ENCODE results near the gene AGAP4. TPM values are rescaled to one million over a fixed set of nuclear protein-coding genes. Genes with fewer than 3 reads are reported as not detected.
A peak's percentile ranks its signal among the peaks of the same experiment; 100 is the strongest.
"Not testable (repeated sequence)": the region's sequence is repeated elsewhere in the genome, so short reads cannot be mapped to it uniquely, and the experiment has no call there.

The AGAP4 gene
- total RNA-seq (2014; rRNA removed; shearing (Covaris generic)): 3.0 and 7.8 TPM in 2 replicates

DNA sequence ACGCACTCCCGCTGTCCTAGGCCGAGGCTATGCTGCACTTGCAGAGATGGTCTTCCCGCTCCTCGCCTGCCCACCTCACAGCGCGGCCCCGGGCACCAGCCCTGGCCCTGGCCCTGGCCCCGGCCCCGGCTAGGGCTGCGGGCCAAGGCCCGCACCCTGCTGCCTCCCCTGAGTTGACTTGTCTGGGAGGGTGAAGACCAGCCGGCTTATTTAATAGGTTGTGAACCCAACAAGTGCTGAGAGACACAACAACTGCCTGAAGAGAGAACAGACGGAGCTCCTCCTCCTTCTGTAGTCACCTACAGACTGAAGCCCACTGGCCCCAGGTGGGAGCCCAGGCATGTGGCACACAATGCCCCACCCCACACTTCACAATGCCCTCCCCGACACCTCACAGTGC lies at the start of gene AGAP4:
Gene AGAP4 (minus strand): TSS at position 101 of the 400 bp plus-strand sequence. CDS start 153 bp downstream, outside the sequence.
- DNase-seq (ENCODE audit: low read depth): not testable (repeated sequence)

DNA sequence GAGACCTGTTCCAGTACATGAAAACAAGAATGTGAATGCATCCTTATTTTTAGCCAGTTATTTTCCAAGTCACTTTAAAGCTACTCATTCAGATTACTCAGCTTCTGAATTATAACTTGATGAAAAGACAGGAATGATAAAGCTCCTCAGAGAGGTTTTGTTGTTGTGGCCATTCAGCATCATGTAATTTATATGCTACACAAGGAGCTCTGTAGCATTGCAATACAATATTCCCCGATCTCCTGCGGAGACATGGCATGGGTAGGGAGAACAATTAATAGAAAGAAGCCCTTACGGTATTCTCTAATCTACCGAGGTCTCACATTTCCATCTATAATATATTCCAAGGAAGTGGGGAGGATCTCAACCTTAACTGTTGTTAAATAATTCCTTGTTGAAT lies 43.4 kb upstream of the AGAP4 start:
- DNase-seq (ENCODE audit: low read depth): not testable (repeated sequence)

DNA sequence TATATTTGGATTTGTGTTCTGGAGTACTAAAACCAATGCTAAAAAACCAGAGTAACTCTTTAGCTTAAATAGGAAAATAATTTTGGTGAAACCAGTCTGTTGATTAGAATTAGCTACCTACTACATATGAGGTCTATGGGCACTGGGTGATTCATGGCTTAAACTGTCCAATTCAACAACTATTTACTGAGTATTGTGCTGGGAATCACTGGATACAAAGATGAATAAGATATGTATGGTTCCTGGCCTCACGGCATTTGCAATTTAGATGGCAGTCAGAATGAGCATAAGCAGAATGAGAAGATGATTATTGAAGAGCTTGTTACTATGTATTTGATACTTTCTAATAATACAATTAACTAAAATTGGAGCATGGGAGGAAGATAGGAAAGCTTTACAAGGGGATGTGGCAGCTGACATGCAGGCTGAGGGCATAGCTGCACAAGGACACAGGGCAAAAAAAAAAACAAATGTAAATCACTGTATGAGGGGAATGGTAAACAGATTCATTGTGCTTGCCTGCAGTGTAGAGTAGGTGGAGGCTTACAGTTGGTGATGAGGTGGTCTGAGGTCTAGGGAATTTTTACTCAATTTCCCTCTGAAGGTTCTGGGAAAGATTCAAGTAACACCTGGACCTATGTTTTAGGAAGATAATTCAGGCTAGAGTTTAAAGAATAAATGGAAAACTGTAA lies 42.4 kb upstream of the AGAP4 start:
- DNase-seq (ENCODE audit: low read depth): not testable (repeated sequence)

DNA sequence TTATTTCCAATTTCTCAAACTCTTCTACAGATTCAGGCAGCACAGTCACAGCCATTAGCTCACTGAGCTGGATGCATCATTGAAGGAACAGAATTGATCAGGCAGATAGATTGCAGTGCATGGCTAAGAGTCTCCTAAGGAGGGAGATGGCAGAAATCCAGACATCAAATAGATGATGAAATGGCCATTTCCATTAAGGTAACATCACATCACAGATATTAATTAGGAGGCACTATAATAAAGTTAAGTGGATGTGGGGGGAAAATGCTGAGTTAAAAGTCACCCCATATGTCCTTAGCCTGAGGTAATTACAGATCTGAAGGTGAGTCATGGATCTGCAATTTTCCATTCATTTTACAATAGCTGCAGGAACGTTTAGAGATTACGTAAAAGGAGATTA lies 35.6 kb upstream of the AGAP4 start:
- DNase-seq (ENCODE audit: low read depth): not testable (repeated sequence)

DNA sequence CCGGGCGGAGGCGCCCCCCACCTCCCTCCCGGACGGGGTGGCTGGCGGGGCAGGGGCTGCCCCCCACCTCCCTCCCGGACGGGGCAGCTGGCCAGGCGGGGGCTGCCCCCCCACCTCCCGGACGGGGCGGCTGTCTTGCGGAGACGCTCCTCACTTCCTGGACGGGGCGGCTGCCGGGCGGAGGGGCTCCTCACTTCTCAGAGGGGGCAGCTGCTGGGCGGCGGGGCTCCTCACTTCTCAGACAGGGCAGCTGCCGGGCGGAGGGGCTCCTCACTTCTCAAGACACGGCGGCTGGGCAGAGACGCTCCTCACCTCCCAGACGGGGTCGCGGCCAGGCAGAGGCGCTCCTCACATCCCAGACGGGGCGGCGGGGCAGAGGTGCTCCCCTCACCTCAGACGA lies 18.1 kb upstream of the AGAP4 start:
- not testable (repeated sequence) for DNase-seq (ENCODE audit: low read depth)

DNA sequence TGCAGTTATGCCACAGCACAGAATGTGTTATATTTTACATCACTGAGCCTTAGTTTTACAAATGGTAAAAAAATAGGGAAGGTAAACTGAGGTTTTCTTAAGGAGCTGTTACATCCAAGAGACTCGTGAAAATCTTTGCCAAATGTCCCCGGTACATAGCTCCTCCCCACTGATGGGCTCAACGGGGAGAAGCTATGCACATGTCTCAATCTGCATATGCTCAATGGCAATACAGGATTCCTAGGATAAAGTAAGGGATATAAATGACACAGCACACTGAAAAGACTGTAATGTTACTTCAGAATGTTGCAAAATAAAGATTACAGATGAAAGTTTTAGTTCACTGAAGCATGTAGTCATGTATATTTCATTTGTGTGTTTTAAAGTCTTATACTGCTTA lies 17.0 kb upstream of the AGAP4 start:
- not testable (repeated sequence) for DNase-seq (ENCODE audit: low read depth)

DNA sequence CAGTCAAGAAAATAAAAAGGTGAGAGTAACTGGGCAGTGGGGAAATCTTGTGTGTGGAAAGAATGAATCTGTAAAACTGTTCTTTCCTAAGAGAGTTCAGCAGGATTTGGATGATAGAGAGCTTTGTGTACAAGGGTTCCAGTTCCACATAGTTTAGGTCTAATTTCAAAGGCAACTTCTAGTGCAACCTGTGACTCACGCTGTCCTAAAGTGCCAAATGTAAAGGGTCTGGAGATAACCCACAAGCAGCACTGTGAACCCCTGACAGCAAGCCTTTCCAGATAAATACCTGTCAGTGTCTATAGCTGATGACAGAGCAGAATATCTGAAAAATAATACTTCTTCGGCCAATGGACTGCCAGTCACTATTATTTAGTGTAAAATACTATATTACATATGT lies 16.3 kb upstream of the AGAP4 start:
- not testable (repeated sequence) for DNase-seq (ENCODE audit: low read depth)

DNA sequence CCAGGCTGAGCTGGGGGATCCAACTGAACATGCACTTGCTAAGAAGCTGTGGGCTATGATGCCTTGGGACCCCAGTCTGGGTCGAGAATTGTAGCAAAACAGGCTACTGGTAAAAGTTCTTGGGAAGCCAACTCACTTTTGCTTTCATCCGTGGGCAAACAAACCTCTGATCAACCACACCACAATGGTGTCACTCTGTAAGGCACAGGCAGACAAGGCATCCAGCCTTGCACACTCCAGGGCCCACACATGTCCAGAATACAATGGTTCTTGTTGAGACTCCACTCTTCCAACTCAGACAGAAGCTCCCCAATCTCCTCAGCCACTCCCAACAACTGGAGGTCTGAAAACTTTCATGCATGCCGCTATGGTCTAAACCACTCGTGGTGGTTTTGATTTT lies 10.6 kb upstream of the AGAP4 start:
- DNase-seq (ENCODE audit: low read depth): not testable (repeated sequence)

DNA sequence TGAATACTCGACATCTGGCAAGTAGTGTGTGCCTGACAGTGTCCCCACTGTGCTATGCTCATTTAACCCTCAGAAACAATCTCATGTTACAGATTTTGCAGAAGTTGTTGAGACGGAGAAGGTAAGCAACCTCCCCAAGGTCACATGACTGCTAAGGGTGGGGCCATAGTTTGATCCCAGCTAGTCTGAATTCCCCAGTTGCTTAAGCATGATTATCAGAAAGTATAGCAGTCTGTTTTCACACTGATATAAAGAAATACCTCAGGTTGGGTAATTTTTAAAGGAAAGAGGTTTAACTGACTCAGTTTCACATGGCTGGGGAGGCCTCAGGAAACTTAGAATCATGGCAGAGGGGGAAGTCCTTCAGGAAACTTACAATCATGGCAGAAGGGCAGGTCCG lies 1.2 kb upstream of the AGAP4 start:
- DNase-seq (ENCODE audit: low read depth): not testable (repeated sequence)

DNA sequence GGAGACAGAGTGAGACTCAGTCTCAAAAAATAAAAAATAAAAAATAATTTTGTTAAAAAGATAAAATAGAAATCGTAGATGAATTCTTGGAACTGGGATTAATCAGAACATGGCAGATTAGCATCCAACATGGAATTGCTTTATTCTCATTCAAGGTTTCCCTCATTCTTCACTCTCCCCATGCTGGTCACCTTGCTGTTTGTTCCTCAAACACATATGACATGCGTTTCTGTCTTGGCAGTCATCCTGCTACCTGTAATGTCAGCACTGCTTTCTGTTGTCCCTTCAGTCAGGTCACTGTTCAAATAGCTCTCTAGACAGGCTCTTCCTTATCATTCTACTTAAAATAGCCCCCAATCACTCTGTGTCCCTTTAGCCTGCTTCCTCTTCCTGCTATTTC lies 24.4 kb downstream of the AGAP4 start:
- not testable (repeated sequence) for DNase-seq (ENCODE audit: low read depth)

DNA sequence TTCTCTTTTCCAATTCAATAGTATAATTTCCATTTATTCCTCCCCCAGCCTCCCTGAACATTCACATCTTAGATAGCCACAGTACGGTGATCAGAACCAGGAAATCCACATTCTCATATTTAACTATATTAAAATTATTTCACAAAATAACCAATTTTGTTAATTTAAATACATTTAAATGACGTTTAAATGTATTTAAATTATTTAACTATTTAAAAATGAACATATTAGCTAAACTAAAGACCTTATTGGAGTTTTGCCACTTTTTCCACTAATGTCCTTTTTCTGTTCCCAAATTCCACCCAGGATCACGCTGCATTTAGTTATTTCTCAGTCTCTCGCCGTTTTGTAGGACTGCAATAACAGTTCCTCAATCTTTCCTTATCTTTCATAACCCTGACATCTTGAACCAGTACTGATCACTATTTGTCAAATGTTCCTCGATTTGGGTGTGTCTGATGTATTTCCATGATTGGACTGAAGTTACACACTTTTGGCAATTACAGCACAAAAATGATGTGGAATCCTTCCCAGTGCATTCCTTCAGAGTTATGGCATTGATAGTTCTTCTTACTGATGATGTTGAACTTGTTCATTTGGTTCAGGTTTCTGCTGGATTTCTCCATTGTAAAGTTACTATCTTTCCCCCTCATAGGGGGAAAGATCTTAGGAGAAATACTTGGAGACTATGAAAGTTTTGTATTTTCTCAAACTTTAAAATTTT lies 27.0 kb downstream of the AGAP4 start:
- DNase-seq (ENCODE audit: low read depth): not testable (repeated sequence)

DNA sequence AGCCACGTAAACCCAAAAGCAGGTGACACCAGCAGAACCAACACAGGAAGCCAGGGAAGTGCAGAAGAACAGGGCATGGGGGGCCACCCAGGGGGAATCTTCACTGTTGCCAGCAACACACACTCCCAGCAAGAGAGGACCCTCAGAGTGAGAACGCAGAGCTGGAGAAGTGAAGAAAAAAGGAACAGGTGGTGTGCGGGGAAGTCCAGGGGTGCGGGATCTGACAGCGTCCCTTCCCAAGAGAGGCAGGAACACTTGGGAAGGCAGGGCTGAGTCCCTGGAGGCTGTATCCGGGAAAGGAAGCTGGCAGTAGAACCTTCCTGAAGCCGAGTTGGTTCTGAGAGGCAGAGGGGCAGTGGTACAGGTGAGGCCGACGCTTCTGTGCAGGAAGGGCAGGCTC lies 27.7 kb downstream of the AGAP4 start:
- DNase-seq (ENCODE audit: low read depth): no peak

DNA sequence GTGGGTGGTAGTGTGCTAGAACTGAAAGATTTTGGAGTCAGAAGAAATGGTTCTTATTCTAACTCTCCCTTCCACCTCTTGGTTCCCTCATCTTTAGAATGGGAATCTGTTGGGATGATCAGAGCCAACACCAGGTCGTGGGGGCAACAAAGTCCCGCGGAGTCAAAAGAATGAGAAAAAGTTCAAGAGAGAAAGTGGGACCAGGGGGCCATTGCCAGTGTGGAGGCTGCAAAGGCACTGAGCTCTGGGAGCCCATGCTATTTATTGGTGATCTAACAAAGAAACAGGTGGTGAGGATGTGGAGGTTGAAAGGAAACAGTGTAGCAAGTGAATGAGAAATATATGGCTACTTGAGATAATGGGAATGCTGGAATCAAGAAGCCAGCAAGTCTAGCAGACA lies 29.4 kb downstream of the AGAP4 start:
- DNase-seq (ENCODE audit: low read depth): no peak

DNA sequence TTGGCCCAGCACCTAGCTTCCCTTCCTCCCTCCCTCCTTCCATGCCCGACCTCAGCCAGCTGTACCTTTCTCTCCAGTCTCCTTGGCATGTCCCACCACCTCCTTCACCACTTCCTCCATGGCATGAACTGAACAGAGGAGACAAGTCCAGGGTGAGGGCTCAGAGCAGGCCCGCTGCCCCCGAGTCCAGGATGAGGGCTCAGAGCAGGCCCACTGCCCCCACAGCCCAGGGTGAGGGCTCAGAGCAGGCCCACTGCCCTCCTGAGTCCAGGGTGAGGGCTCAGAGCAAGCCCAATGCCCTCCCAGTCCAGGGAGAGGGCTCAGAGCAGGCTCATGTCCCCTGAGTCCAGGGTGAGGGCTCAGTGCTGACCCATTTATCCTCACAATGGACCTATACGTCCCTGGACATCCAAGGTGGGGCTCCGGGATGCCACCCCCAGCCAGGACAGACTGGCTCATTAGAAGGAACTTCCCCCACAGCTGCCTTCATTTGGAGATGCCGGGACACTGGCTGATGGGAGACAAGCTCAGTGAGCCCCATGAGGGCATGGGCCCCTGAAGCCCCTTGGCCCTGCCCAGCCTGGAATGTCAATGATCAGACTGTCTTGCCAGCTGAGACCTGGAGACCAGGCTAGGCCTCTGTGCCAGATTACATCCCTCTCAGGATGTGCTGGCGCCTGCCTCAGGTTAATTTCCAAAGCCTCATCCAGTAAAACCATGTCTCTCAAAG lies 30.0 kb downstream of the AGAP4 start:
- no peak for DNase-seq (ENCODE audit: low read depth)

DNA sequence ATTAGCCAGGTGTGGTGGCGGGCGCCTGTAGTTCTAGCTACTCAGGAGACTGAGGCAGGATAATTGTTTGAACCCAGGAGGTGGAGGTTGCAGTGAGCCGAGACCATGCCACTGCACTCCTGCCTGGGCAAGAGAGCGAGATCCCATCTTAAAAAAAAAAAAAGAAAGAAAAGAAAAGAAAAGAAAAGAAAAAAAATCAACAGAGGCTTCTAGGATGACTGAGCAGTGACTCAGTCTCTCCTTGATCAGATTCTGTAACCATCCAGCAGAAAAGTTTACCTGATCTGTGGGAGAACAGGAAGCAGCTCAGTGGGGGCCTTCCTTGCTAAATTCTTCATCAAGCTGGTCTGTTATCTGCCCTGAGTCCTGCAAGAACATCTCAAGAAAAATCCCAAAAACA lies 33.2 kb downstream of the AGAP4 start:
- not testable (repeated sequence) for DNase-seq (ENCODE audit: low read depth)

DNA sequence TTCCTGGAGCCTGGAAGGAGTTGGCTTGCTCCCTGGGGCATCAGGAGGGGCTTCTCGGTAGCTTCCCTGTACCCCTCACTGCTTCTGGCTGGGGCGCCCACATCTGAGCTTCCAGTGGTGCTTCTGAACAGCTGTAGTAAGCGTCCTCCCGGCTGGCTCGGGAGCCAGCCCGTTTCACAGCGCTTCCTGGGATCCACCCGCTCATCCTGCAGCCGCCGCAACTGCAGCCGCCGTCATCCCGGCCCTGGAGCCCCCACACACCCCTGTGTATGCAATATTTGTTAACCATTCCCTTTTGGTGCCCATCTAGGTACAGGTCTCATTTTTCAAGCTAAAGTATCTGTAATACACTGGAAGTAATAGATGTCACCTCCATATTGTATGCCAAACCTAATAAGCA lies 34.3 kb downstream of the AGAP4 start:
- not testable (repeated sequence) for DNase-seq (ENCODE audit: low read depth)

DNA sequence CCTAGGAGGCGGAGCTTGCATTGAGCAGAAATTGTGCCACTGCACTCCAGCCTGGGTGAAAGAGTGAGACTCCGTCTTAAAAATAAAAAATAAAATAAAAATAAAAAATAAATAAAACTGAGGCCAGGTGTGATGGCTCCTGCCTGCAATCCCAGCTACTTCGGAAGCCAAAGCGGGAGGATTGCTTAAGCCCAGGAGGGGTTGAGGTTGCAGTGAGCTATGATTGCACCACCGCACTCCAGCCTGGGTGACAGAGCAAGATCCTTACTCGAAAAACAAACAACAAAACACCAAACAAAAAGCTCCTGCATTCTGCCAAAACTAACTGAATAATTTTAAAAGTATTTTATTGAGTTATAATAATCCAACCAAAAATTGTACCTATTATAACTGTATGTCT lies 36.2 kb downstream of the AGAP4 start:
- DNase-seq (ENCODE audit: low read depth): no peak

DNA sequence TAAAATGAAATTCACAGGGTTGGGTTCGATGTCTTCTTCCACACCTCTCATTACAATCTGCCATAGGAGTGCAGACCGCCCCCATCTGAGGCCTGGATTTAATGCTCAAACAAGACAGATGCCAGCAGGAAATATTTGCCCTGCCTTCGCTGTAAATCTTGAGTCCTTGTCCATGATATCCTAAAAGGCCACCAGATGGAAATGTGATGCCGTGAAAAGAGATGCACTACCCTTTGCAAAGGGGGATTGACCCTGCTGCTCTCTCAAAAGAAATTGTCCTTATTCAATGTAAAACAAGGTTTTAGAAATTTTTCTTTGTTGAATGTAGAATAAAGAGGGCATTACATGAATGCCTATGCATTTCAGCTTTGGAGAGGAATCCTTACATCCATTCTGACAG lies 37.5 kb downstream of the AGAP4 start:
- peak; percentile 15 for DNase-seq (ENCODE audit: low read depth)

DNA sequence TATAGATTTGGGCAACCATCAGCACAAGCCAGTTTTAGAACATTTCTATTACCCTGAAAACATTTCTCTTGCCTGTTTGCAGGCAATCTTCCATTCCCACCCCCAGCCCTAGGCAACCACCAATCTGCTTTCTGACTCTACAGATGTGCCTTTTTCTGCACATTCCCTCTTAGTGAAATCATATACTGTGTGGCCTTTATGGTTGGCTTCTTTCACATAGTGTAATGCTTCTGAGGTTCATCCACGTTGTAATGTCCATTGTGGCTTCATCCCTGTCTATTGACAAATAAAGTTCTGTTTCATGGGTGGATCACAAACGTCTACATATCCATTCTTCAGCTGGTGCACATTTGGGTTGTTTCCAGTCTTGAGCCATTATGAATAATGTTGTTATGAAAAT lies 42.3 kb downstream of the AGAP4 start:
- not testable (repeated sequence) for DNase-seq (ENCODE audit: low read depth)

DNA sequence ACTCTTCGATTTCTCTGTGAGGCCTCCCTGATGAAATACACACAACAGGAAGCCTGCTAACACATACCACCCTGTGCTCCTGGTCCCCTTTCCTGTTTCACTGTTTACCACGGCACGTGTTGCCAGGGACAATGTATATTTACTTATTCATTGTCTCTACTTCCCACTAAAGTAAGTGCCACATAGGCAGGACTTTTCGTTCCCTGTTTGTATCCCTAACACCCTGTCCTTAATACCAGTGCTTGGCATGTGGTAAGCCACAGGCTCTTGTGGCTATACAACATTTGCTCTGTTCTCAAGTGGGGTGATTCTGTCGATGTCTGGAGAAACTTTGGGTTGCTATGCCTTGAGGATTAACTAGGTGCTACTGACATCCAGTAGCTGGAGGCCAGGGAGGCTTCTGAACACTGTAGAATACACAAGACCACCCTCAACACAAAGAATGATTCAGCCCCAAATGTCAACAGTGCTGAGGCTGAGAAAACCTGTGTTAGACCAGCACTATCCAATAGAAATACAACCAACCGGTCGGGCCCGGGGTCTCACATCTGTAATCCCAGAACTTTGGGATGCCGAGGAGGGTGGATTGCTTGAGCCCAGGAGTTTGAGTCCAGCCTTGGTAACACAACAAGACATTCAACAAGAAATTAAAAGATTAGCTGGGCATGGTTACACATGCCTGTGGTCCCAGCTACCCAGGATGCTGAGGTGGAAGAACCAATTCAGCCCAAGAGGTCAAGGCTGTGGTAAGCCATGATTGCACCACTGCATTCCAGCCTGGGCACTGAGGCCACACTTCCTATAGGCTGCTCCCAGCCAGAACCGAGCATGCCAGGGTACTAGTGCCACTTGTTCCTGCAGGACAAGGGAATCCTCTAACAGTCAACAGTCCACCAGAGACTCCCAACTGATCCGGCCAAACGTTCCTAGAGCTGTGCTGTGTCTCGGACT lies 44.0 kb downstream of the AGAP4 start:
- peak; percentile 58 for DNase-seq (ENCODE audit: low read depth)

DNA sequence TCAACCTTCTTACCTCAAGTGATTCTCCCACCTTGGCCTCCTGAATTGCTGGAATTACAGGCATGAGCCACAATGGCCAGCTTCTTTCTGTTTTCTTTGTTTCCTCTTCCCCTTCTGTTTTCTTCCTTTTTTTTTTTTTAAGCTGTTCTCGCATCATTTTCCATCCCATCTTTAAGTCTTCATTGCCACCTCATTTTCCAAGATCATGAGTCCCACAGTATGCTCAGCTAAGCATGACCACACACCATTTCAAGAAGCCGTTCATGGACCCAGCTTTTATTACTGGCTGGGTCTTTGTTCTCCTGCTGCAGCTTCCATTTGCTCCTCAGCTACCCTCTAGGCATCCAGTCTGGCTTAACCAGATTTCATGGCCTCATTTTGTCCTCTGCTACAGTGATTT lies 52.5 kb downstream of the AGAP4 start:
- not testable (repeated sequence) for DNase-seq (ENCODE audit: low read depth)
